ENCODE data around the gene SEPTIN7.

- TF ChIP-seq CTCF (IDR thresholded peaks at IDR 0.05; ENCODE audit: low read depth, low read length), result peak; percentile 9; the same call in 1 of the 2 replicates
- TF ChIP-seq EZH2phosphoT487 (IDR thresholded peaks at IDR 0.05; ENCODE audit: low read depth), result no peak
Measured at GRCh38 chr7:35839860-35840854, 39.3 kb downstream of the SEPTIN7 start.

All from OCI-LY3 (cell line).